Smooth muscle cell (in vitro differentiated cells): ENCODE results near the gene TNFRSF6B. TPM values are rescaled to one million over a fixed set of nuclear protein-coding genes. Genes with fewer than 3 reads are reported as not detected.

Experiments
- DNase-seq: peaks from one replicate; lab custom pipeline; 2025; ENCODE audit not compliant: unreplicated experiment; lab: John Stamatoyannopoulos, UW
- H2AFZ ChIP-seq: fragments of 200-600 bp; sonication (generic); 2 replicates; pipeline ENCODE4 v1.6.0; 2016; ENCODE audit warnings: antibody characterized with exemption, low read depth, mild to moderate bottlenecking
- H3F3A ChIP-seq: fragments of 200-600 bp; sonication (generic); 2 replicates; pipeline ENCODE4 v1.6.0; 2017; ENCODE audit warnings: antibody characterized with exemption, low read depth
- H3K27ac ChIP-seq: fragments of 200-600 bp; sonication (generic); 2 replicates; pipeline ENCODE4 v1.5.1; 2016; ENCODE audit warnings: low read depth, mild to moderate bottlenecking
- H3K27me3 ChIP-seq: fragments of 200-600 bp; sonication (generic); 2 replicates; pipeline ENCODE4 v1.6.1; 2016; ENCODE audit warnings: low read depth, mild to moderate bottlenecking
- H3K36me3 ChIP-seq: fragments of 200-600 bp; sonication (generic); 2 replicates; pipeline ENCODE4 v1.5.1; 2016; ENCODE audit warnings: low read depth
- H3K4me1 ChIP-seq: fragments of 200-600 bp; sonication (generic); 2 replicates; pipeline ENCODE4 v1.5.1; 2016; ENCODE audit warnings: low read depth
- H3K4me2 ChIP-seq: fragments of 200-600 bp; sonication (generic); 2 replicates; pipeline ENCODE4 v1.6.0; 2016; ENCODE audit warnings: mild to moderate bottlenecking
- H3K4me3 ChIP-seq: fragments of 200-600 bp; sonication (generic); 2 replicates; pipeline ENCODE4 v1.5.1; 2016; ENCODE audit warnings: mild to moderate bottlenecking
- H3K79me2 ChIP-seq: fragments of 200-600 bp; sonication (generic); 2 replicates; pipeline ENCODE4 v1.6.0; 2016; ENCODE audit warnings: low read depth, mild to moderate bottlenecking
- H3K9ac ChIP-seq: fragments of 200-600 bp; sonication (generic); 2 replicates; pipeline ENCODE4 v1.6.0; 2016; ENCODE audit warnings: low read depth
- H3K9me3 ChIP-seq: fragments of 200-600 bp; sonication (generic); replicated peaks from 2 replicates; pipeline ENCODE4 v1.5.1; 2016; ENCODE audit warnings: low read depth
- H4K20me1 ChIP-seq: fragments of 200-600 bp; sonication (generic); 2 replicates; pipeline ENCODE4 v1.6.0; 2016; ENCODE audit warnings: low read depth
- CTCF ChIP-seq: fragments of 200-600 bp; sonication (generic); IDR thresholded peaks from 2 replicates; pipeline ENCODE4 v1.5.1; 2017; ENCODE audit warnings: borderline replicate concordance, mild to moderate bottlenecking, antibody characterized with exemption; ENCODE audit not compliant: insufficient read depth, poor library complexity, severe bottlenecking
- WGBS: methylation state at CpG from one replicate; pipeline ENCODE4 v1.1.7; 2016; ENCODE audit warnings: low lambda C conversion rate; 5-methylcytosine and 5-hydroxymethylcytosine counted together
- polyA plus RNA-seq: library from polyadenylated mRNA; unstranded; fragments of >200 nt; fragmentation: Nextera tagmentation; extraction: Ambion mirVana; gene quantifications from 2 replicates; pipeline ENCODE4 v1.2.1, GENCODE V29; 2016
- total RNA-seq: library from RNA; depleted of rRNA; stranded (reverse); fragments of >200 nt; gene quantifications from 2 replicates; pipeline ENCODE4 v1.2.3, GENCODE V29; 2014

TNFRSF6B gene
- total and polyA plus RNA-seq, 2 experiments from 2014 or later, result 13.1 to 17.1 TPM

- no peak for DNase-seq
- Histone ChIP-seq H3K4me2 (no peak overlapping the region), H3K4me3 (no peak overlapping the region), H3K4me1 (peaks cover 20% of the 10 kb centered on the region), H3K9me3 (no peaks in the 10 kb centered on the region), H2AFZ (no peak overlapping the region), H3K9ac (no peak overlapping the region), H3K36me3 (no peaks in the 10 kb centered on the region), H3K27me3 (no peaks in the 10 kb centered on the region), H3F3A (no peaks in the 10 kb centered on the region), H3K79me2 (peaks cover 5% of the 10 kb centered on the region), H4K20me1 (no peaks in the 10 kb centered on the region), H3K27ac (no peak overlapping the region)
- 89% methylated on average over 5 of the region's 5 CpGs for WGBS
- no peak for TF ChIP-seq CTCF
These were observed 4.5 kb downstream of the TNFRSF6B start for GRCh38 chr20:63701051-63701328.

GRCh38 chr20:63701329-63702035 lies 5.0 kb downstream of the TNFRSF6B start:
- no peaks in the 10 kb centered on the region for H3F3A ChIP-seq
- H3K4me2 ChIP-seq, result no peak overlapping the region
- WGBS, result 95% methylated on average over 13 of the region's 14 CpGs
- TF ChIP-seq CTCF, result no peak
- H3K9ac ChIP-seq, result no peak overlapping the region
- H4K20me1 ChIP-seq, result no peaks in the 10 kb centered on the region
- H3K27ac ChIP-seq, result no peak overlapping the region
- H3K4me1 ChIP-seq, result peaks cover 23% of the 10 kb centered on the region
- H3K36me3 ChIP-seq, result no peaks in the 10 kb centered on the region
- no peak for DNase-seq
- H3K79me2 ChIP-seq, result peaks cover 10% of the 10 kb centered on the region
- no peak overlapping the region for H2AFZ ChIP-seq
- H3K27me3 ChIP-seq, result no peaks in the 10 kb centered on the region
- no peak overlapping the region for H3K4me3 ChIP-seq
- no peaks in the 10 kb centered on the region for H3K9me3 ChIP-seq

DNA sequence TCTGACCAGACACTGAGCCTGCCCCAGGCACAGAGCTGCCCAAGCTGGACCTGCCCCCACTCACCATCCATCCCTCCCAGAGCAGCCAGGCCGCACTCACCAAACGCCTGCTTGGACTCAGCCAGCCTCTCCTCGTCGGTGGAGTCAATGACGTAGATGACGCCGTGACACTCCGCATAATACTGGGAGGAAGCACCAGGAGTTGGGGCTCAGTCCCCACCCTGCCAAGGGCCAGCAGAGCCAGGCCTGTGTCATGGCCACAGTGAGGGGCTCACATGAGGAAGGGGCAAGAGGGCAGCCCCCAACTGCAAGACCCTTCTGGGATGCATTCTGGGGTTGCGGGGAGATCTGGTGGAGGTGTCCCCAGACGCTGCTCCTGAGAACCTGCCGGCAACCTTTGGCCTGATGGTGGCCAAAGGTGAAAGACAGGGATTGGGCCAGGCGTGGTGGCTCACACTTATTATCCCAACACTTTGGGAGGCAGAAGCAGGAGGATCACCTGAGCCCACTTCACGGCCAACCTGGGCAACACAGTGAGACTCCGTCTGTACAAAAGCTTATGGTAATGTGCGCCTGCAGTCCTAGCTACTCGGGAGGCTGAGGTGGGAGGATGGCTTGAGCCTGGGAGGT lies 5.7 kb downstream of the TNFRSF6B start:
- peaks cover 16% of the 10 kb centered on the region for H3K79me2 ChIP-seq
- TF ChIP-seq CTCF, result no peak
- no peaks in the 10 kb centered on the region for H3K36me3 ChIP-seq

More for the DNA sequence above, 5.7 kb downstream of the TNFRSF6B start:
- Histone ChIP-seq H4K20me1 (no peaks in the 10 kb centered on the region), H2AFZ (no peak overlapping the region), H3K27ac (no peak overlapping the region), H3K4me1 (peaks cover 26% of the 10 kb centered on the region), H3K9ac (no peak overlapping the region), H3F3A (no peaks in the 10 kb centered on the region), H3K4me2 (no peak overlapping the region), H3K4me3 (no peak overlapping the region), H3K27me3 (no peaks in the 10 kb centered on the region), H3K9me3 (no peaks in the 10 kb centered on the region)
- 91% methylated on average over 16 of the region's 16 CpGs for WGBS
- no peak for DNase-seq
